Effector CD4-positive, alpha-beta T cell (primary cell): ENCODE results near the gene RPS2.
"Not testable (repeated sequence)": the region's sequence is repeated elsewhere in the genome, so short reads cannot be mapped to it uniquely, and the experiment has no call there.

Source experiments
- DNase-seq: peaks from one replicate; pipeline ENCODE4 v3.0.0-alpha.2; 2020
- total RNA-seq: gene quantifications from one replicate; lab custom pipeline; 2026; lab: John Stamatoyannopoulos, UW

The RPS2 gene
- 1,110 reads per million, percentile 99 among the genes with 10 or more reads in this experiment for total RNA-seq

DNA sequence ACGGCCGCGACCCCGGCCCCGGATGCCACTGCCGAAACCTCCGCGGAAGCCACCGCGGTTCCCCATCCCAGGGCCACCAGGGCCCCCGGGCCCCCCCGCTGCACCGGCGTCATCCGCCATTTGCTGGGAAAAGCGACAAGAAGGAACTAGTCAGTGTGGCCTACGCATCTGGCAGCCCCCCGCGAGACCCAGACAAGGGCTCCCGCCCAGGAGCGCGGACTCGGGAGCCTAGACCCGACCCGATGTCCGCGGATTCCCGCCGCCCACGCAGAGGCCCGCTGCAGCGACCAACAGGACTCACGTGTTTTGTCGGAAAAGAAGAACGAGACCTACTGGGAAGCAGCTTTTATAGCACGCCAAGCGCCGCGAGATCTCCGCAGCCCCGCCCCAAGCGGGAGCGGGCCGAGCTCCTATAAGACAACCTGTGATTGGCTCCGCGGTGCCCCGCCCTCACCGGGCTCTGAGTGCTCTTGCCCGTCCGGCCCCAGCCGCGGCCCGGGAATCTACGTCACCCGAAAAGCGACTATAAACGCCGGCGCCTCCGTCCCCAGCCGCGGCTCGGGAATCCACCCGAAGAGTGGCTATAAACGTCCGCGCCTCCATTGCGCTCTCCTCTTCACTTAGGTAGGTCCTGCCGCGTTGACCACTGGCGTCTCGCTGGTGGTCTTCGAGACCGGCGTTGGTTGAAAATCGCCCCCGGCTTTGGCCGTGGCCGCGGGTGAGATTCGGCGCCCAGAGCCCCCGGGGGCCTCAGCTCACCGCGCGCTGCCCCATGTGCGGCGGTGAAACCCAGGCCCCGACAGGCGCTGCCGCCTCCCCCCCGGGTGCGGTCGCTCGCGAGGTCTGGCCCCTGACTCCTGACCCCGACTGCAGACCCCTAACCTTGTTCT lies at the start of gene RPS2:
TSS of gene RPS2 (minus strand) at position 321 of the 890 bp plus-strand sequence. CDS start at position 120, 201 bp downstream.
- peak; percentile 100 for DNase-seq

DNA sequence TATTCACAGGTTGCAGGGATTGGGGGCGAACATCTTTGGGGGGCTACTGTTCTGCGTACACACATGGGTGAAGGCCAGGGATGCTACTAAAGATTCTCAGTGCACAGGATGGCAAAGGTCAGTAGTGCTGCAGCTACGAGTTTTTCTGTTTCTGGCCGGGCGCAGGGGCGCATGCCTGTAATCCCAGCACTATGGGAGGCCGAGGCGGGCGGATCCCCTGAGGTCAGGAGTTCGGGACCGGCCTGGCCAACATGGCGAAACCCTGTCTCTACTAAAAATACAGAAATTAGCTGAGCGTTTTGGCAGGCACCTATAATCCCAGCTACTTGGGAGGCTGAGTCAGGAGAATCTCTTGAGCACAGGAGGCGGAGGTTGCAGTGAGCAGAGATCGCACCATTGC lies 48.9 kb upstream of the RPS2 start:
- no peak for DNase-seq

GRCh38 chr16:2011726-2012125 lies 47.1 kb upstream of the RPS2 start:
- DNase-seq = not testable (repeated sequence)

DNA sequence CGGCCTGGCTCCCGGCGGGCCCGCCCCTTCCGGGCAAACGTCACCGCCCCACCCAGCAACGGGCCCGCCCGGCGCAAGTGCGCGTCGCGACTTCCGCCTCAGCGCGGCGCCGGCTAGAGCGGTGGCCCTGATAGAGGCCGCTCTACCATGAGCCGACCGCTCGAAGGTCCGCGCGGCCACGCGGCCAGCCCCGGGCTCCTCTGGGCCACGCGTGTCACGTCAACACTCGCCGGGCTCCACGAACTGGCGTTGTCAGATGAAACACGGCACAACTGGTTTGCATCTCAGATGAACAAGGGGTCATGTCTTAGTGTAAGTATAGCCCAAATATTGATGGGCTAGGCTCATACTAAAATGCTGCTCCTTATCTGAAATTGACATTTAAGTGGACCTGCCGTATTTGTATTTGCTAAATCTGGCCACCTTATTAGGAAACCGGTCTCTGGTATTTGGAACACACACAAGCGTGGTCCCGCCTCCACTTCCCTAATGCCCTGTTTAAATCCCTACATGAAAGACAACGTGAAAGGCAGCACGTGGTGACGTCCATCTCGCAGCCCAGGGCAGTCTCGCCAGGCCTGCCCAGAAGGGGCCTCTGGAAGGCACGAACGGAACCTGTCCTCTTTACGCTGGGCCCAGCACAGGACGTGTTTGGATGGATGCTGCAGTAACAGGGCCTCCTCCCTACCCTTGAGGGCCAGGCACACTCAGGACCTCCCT lies 45.3 kb upstream of the RPS2 start, which contains the start of gene ZNF598:
TSS of gene ZNF598 (minus strand) at position 31 of the 720 bp plus-strand sequence.
- peak; percentile 74 for DNase-seq

DNA sequence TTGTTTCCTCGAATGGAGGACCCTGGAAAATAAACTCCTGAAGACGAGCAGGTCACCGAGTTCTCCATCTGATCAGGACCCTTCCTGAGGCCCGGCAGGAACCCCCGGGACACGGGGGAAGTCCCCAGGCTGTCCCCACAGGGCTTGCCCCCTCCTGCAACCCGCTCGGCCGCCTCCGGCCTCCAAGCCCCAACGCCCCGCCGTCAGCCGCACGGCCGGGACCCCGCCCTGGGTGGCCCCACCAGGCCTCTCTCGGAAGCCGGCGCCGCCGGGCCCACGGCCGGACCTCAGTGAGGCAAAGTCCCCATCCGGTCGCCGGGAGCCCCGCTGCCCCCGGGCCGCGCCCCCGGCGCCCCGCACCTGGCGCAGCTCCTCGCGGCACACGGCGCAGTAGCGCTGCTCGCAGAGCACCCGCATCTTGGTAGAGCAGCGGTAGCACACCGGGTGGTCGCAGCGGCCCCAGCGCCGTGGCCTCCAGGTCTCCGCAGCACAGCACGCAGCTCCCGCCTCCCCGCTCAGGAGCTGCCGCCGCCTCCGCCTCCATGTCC lies 44.6 kb upstream of the RPS2 start:
- DNase-seq = no peak

DNA sequence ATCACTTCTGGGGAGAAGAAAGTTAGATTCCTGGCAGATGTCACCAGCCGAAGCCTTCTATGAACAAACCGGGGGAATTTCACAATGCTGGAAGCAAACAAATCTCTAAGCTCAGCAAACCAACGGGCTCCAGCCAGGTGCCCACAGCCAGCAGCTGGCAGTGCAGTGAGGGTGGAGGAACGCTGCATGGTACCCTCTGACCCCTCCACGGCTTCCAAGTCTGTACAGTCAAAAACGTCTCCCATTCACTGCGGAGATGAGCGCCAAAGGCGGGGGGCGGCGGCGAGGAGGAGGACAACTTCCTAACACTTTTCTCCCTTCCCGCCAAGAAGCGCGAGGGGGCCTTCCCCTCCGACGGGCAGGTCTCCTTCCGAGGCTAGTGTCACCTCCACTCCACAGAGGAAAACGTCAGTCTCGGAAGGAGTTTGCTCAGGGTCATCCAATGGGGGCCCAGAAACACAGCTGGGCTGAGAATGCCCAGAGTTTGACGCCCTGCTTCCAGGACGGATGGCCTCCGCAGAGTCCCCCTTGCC lies 44.1 kb upstream of the RPS2 start:
- peak; percentile 19 for DNase-seq

DNA sequence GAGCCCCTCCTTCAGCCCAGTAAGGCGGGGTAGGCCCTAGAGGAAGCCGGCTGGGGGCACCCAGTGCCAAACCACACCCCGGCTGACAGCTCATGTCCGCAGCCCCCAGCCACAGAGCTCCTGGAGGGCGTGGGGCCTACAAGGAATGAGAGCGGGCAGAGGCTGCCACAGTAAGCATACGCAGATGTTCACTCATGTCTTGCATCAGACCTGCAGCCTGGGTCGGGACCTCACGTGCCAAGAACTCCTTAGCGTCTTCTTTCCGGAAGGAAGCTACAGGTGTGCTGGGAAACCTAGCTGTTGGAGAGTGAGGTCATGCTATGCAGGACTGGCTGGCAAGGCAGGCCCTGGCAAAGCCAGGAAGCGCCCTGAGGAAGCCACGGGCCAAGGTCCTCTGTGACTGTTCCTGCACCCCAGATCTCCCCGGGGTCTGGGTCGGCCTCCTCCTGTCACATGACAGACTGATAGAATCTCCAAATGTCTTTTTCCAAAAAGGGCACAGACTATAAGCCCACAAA lies 43.4 kb upstream of the RPS2 start:
- no peak for DNase-seq

- DNase-seq = no peak
These were observed 42.6 kb upstream of the RPS2 start for GRCh38 chr16:2007081-2007836.

- DNase-seq = no peak
These were observed 41.7 kb upstream of the RPS2 start for GRCh38 chr16:2006317-2006716.

- no peak for DNase-seq
These were observed 41.0 kb upstream of the RPS2 start for GRCh38 chr16:2005646-2006045.

- no peak for DNase-seq
These were observed 40.3 kb upstream of the RPS2 start for GRCh38 chr16:2004795-2005517.

GRCh38 chr16:2003827-2004641 lies 39.4 kb upstream of the RPS2 start:
- peak; percentile 82 for DNase-seq

GRCh38 chr16:2003231-2003826 lies 38.7 kb upstream of the RPS2 start:
- no peak for DNase-seq

DNA sequence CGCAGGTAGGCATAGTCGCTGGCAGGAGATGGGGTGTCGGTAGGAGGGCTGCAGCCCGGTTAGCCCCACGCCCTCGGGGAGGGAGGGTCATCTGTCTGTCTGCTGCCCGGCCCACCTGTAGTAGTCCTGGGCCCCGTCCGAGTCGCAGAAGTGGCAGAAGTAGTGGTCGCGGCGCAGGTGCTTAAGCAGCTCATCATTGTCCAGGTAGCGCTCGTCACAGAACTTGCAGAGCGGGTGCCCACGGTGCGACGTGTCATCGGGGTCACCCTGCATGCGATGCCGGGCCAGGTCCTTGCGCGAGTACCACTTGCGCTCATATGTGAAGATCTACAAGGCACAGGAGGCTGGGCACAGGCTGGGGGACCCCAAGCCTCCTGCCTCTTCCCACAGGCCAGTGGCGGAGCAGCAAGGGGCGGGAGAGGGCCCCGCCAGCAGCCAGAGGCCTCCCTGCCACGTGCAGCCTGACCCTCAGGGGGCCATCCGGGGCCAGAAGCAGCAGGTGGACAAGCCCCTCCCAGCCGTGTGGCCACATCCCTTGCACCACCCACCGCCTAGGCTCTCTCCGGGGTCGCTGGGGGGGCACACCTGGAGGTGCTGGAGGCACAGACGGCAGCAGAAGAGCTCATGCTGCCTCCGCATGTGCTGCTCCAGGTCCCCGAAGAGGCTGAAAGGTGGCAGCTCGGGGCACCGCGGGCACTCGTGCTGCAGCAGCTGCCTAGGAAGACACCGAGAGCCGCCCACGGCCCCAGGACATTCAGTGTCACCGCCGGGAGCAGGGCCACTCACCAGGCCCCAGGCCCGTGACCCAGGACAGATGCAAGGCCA lies 38.0 kb upstream of the RPS2 start:
- DNase-seq = no peak

DNA sequence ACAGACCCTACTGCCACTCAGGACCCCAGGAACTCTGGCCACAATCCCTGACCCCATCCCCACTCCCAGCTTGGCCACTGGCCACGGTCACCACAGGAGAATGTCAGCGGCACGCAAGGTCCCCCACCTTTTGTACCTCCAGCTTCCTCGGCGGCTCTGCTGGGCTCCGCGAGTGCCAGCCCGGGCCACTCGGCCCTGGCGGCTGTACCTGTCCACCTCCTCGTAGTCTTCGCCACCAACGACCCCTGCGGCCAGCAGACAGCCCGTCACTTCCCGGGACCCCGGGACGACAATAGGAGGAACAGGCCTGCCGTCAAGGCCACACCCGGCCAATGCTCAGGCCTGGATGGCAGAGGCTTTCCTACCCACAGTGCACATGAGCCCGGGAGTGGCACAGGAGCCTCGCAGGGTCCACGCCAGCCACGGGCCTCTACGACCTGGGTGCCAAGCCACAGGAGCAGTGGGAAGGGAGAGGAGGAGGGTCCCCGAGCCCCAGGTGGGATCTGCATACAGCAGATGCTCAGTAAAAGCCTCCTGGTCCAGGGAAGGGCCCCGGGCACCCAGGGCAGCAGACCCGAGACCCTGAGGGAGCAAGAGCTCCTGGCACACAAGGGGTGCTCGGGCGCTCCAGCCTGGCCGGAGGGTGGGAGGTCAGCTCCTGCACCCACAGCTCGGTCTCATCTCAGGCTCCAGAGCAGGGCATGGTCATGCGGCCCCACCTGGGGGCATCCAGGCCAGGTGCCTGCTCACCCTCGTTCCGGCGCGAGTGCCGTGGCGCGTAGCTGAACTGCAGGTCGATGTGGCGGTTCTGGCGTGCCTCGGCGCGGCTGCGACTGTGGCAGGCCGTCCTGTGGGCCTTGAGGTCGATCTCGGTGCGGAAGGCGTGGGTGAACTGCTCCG lies 37.1 kb upstream of the RPS2 start:
- DNase-seq = no peak

DNA sequence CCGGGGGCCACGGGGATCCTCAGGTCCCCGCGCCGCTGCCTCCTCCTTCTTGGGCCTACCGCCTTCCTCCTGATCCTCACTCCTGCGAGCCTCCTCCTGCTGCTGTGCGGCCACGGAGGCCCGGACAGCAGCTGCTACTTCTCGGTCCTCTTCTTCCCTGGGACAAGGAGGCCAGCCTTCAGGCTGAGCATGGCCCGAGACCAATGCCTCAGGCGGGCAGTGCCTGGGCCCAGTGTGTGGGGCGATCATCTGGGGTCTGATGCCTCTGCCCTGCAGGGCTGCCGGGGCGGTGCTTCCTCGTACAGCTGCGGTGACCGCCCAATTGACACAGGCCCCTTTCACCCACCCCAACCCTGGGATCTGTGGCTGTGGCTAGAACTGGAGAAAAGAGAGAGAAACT lies 36.4 kb upstream of the RPS2 start:
- DNase-seq = no peak

GRCh38 chr16:1999866-2000514 lies 35.4 kb upstream of the RPS2 start:
- no peak for DNase-seq
